Fibroblast of skin of left biceps (primary cell): Measurements from ENCODE around the gene TNFSF13.

Source experiments
- DNase-seq, 2 experiments: peaks; one replicate each; pipeline ENCODE4 v3.0.0-alpha.2; 2013; ENCODE audit warnings: low read depth in 2 of 2

TNFSF13 gene

GRCh38 chr17:7558544-7559319 lies at the start of gene TNFSF13:
Gene TNFSF13, plus strand, starts transcription at chr17:7558750. Its CDS starts 290 bp downstream, at chr17:7559040.
- no peak for DNase-seq

- no peak for DNase-seq
These were observed 49.7 kb upstream of the TNFSF13 start for GRCh38 chr17:7508846-7509245.

GRCh38 chr17:7509937-7510336 lies 48.6 kb upstream of the TNFSF13 start:
- DNase-seq = no peak

- DNase-seq = no peak
These were observed 47.4 kb upstream of the TNFSF13 start for GRCh38 chr17:7511108-7511507.

- no peak for DNase-seq
These were observed 46.4 kb upstream of the TNFSF13 start for GRCh38 chr17:7512105-7512504.

- no peak for DNase-seq
These were observed 45.6 kb upstream of the TNFSF13 start for GRCh38 chr17:7512824-7513540.

- no peak for DNase-seq
These were observed 44.6 kb upstream of the TNFSF13 start for GRCh38 chr17:7513850-7514419.

- DNase-seq = no peak
These were observed 42.5 kb upstream of the TNFSF13 start for GRCh38 chr17:7515911-7516610.

- no peak for DNase-seq
These were observed 35.5 kb upstream of the TNFSF13 start for GRCh38 chr17:7523033-7523432.

GRCh38 chr17:7528842-7529241 lies 29.7 kb upstream of the TNFSF13 start:
- DNase-seq = no peak

GRCh38 chr17:7530023-7530900 lies 28.3 kb upstream of the TNFSF13 start:
- DNase-seq = no peak

- DNase-seq = no peak
These were observed 20.5 kb upstream of the TNFSF13 start for GRCh38 chr17:7538050-7538449.

GRCh38 chr17:7538891-7539545 lies 19.5 kb upstream of the TNFSF13 start:
- DNase-seq = no peak

- DNase-seq = no peak
These were observed 17.4 kb upstream of the TNFSF13 start for GRCh38 chr17:7541074-7541621.

- DNase-seq = no peak
These were observed 13.6 kb upstream of the TNFSF13 start for GRCh38 chr17:7544911-7545310.

GRCh38 chr17:7548585-7549400 lies 9.8 kb upstream of the TNFSF13 start, which contains the start of gene TNFSF12:
Gene TNFSF12, plus strand, starts transcription at chr17:7549058. Its CDS starts 96 bp downstream, at chr17:7549154.
- DNase-seq = no peak

GRCh38 chr17:7549401-7550055 lies 9.0 kb upstream of the TNFSF13 start:
- DNase-seq = no peak

- no peak for DNase-seq
These were observed 8.2 kb upstream of the TNFSF13 start for GRCh38 chr17:7550344-7550743.

GRCh38 chr17:7551396-7551795 lies 7.2 kb upstream of the TNFSF13 start:
- no peak for DNase-seq
